HL-60 (cell line): ENCODE results near the gene HEATR1.

Source experiments
- DNase-seq, 2 experiments: peaks; one replicate each; pipeline ENCODE4 v3.0.0-alpha.2; 2010 to 2020; ENCODE audit warnings: low read depth in 1 of 2, low spot score in 1 of 2
- H3K27ac ChIP-seq: fragments of 250-450 bp; sonication (Bioruptor Pico); replicated peaks from 2 replicates; pipeline ENCODE4 v1.5.1; 2020; ENCODE audit warnings: mild to moderate bottlenecking, moderate library complexity
- H3K27me3 ChIP-seq: fragments of 250-450 bp; sonication (Bioruptor Pico); 2 replicates; pipeline ENCODE4 v1.5.1; 2021; ENCODE audit warnings: mild to moderate bottlenecking, moderate library complexity; ENCODE audit not compliant: insufficient read depth, poor library complexity, severe bottlenecking
- H3K4me3 ChIP-seq: replicated peaks from 2 replicates; pipeline ENCODE4 v1.5.1; 2011; ENCODE audit warnings: mild to moderate bottlenecking, control low read depth, low read length; ENCODE audit not compliant: insufficient read depth
- CTCF ChIP-seq: IDR thresholded peaks from one replicate; pipeline ENCODE4 v1.5.1; 2011; ENCODE audit warnings: low read length, control low read depth, inconsistent platforms; ENCODE audit not compliant: insufficient read depth
- GABPA ChIP-seq: IDR thresholded peaks from 2 replicates; pipeline ENCODE4 v1.6.1; 2012; ENCODE audit warnings: low read depth
- POLR2AphosphoS5 ChIP-seq: IDR thresholded peaks from 2 replicates; pipeline ENCODE4 v1.6.1; 2012; ENCODE audit warnings: low read depth
- REST ChIP-seq: IDR thresholded peaks from 2 replicates; pipeline ENCODE4 v1.6.1; 2012; ENCODE audit warnings: low read depth; ENCODE audit not compliant: insufficient replicate concordance
- SPI1 ChIP-seq: IDR thresholded peaks from 2 replicates; pipeline ENCODE4 v1.6.1; 2012; ENCODE audit warnings: low read depth, mild to moderate bottlenecking, borderline replicate concordance

HEATR1 gene

DNA sequence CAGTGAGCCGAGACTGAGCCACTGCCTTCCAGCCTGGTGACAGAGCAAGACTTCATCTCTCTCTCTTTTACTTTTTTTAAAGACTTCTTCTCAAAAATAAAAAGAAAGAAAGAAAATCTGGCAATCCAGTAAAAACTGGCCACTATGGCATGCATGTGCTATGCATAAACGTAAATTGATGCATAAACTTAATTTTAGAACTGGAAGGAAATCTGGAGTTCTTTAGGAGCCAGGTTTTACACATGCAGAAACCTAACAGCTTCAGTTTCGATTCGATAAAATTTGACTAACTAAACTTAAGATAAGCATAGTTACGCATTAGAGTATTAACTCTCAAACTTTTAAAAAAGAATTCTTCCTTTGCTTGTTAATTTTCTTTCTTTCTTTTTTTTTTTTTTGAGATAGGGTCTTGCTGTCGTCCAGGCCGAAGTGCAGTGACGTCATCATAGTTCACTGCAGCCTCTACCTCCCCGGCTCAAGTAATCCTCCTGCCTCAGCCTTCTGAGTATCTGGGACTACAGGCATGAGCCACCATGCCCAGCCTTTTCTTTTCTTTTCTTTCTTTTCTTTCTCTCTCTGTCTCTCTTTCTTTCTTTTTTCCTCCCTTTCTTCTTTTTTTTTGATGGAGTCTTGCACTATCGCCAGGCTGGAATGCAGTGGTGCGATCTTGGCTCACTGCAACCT is 92.4 kb downstream of the HEATR1 start:
- H3K4me3 ChIP-seq, result no peak overlapping the region
- no peak for TF ChIP-seq CTCF
- TF ChIP-seq GABPA, result no peak
- TF ChIP-seq SPI1, result no peak
- TF ChIP-seq REST, result no peak
- TF ChIP-seq POLR2AphosphoS5, result no peak
- DNase-seq, result no peak
- no peaks in the 10 kb centered on the region for H3K27me3 ChIP-seq
- H3K27ac ChIP-seq, result no peak overlapping the region

DNA sequence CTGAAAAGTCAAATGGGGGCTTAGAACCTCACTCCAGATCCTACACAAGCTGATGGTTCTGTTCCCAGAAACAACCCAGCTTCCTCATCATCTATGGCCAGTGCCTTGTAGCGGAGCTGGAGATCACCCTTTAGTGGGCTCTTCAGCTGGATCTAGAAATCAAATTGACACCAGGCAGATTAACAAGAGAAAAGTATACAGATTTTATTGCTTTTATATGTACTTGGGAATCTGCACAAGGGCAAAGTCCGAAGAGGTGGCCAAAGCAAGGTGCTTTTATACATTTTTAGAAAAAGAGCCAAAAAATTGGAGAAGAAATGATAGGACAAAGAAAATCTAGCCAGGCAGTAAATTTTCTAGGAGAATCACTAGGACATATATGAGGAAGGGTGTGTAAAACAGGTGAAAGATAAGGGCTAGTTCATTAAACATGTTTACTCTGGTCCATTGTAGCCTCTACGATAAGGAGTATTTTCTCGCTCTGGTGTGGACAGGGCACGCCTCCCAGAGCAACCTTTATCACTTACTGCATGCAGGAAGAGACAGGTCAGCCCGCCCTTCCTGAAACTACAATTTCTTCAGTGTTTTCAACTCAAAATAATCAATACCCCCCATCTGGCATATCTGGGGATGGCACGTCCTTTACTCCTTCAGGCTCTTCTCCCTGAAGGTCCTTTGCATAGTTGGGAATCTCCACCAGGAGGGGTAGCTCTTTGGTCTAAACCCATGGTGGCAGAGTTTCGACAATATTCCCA is 94.5 kb downstream of the HEATR1 start:
- Histone ChIP-seq H3K4me3 (no peak overlapping the region), H3K27ac (no peak overlapping the region), H3K27me3 (no peaks in the 10 kb centered on the region)
- TF ChIP-seq GABPA (no peak), CTCF (no peak), REST (no peak), POLR2AphosphoS5 (no peak), SPI1 (no peak)
- no peak for DNase-seq

DNA sequence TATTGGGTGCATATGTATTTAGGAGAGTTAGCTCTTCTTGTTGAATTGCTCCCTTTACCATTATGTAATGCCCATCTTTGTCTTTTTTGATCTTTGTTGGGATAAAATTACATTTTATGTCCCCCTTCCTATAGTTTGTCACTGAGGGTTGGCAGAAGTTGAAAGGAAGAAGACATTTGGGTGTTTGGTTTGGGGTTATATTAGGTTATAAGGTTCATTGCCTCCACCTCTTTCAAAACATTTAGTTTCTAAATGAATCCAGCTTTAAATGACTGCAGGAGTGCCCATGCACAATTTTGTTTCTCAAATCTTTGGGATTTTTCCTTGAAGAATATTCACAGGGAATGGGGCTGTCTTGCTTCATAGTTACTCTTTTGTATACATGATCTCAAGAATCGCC is 95.1 kb downstream of the HEATR1 start:
- TF ChIP-seq POLR2AphosphoS5 (no peak), GABPA (no peak), REST (no peak), SPI1 (no peak), CTCF (no peak)
- H3K4me3 ChIP-seq, result no peak overlapping the region
- DNase-seq, result no peak
- H3K27me3 ChIP-seq, result no peaks in the 10 kb centered on the region
- H3K27ac ChIP-seq, result no peak overlapping the region
